GM06990 (cell line): ENCODE data around the gene CHRNA3.

Source experiments
- DNase-seq: peaks from one replicate; pipeline ENCODE4 v3.0.0-alpha.2; 2011; ENCODE audit not compliant: insufficient read length; ENCODE audit errors: extremely low read depth
- H3K27me3 ChIP-seq: replicated peaks from 2 replicates; pipeline ENCODE4 v1.6.0; 2011; ENCODE audit warnings: low read length; ENCODE audit not compliant: control insufficient read depth, insufficient read depth
- H3K36me3 ChIP-seq: 2 replicates; pipeline ENCODE4 v1.5.1; 2011; ENCODE audit warnings: low read length; ENCODE audit not compliant: control insufficient read depth, insufficient read depth
- H3K4me3 ChIP-seq: replicated peaks from 2 replicates; pipeline ENCODE4 v1.5.1; 2011; ENCODE audit warnings: low read depth, mild to moderate bottlenecking, control low read depth, low read length
- CTCF ChIP-seq: IDR thresholded peaks from 2 replicates; pipeline ENCODE4 v1.5.1; 2011; ENCODE audit warnings: low read length, control low read depth, mild to moderate bottlenecking, inconsistent platforms; ENCODE audit not compliant: insufficient read depth, poor library complexity, severe bottlenecking

CHRNA3 gene

GRCh38 chr15:78629031-78629715 lies 8.4 kb upstream of the CHRNA3 start:
- no peak for TF ChIP-seq CTCF
- Histone ChIP-seq H3K4me3 (no peak overlapping the region), H3K27me3 (peaks cover 2% of the 10 kb centered on the region), H3K36me3 (no peaks in the 10 kb centered on the region)
- no peak for DNase-seq

GRCh38 chr15:78628227-78628626 lies 7.4 kb upstream of the CHRNA3 start:
- no peak for TF ChIP-seq CTCF
- Histone ChIP-seq H3K36me3 (no peaks in the 10 kb centered on the region), H3K27me3 (peaks cover 2% of the 10 kb centered on the region), H3K4me3 (no peak overlapping the region)
- no peak for DNase-seq

GRCh38 chr15:78627348-78627747 lies 6.6 kb upstream of the CHRNA3 start:
- no peak for DNase-seq
- H3K4me3 ChIP-seq = no peak overlapping the region

GRCh38 chr15:78626381-78626995 lies 5.7 kb upstream of the CHRNA3 start:
- no peak for DNase-seq
- no peak for TF ChIP-seq CTCF
- no peaks in the 10 kb centered on the region for H3K36me3 ChIP-seq
- no peak overlapping the region for H3K4me3 ChIP-seq
- peaks cover 2% of the 10 kb centered on the region for H3K27me3 ChIP-seq

More at GRCh38 chr15:78627348-78627747, 6.6 kb upstream of the CHRNA3 start:
- peaks cover 2% of the 10 kb centered on the region for H3K27me3 ChIP-seq
- no peak for TF ChIP-seq CTCF
- H3K36me3 ChIP-seq = no peaks in the 10 kb centered on the region

- H3K27me3 ChIP-seq = peaks cover 2% of the 10 kb centered on the region
- no peak overlapping the region for H3K4me3 ChIP-seq
- no peak for TF ChIP-seq CTCF
- no peaks in the 10 kb centered on the region for H3K36me3 ChIP-seq
- no peak for DNase-seq
These were observed 4.9 kb upstream of the CHRNA3 start for GRCh38 chr15:78625606-78626280.
